IMR-90 (cell line): Measurements from ENCODE around the gene ZNF311. TPM values are rescaled to one million over a fixed set of nuclear protein-coding genes. Genes with fewer than 3 reads are reported as not detected.

ENCODE experiments used
- ATAC-seq: fragments of 200-7000 bp; cut with Tn5 transposase; 2 replicates; pipeline ENCODE4 v1.9.1; 2020; ENCODE audit warnings: low read depth, mild to moderate bottlenecking, moderate library complexity
- BruUV-seq: library from RNA; stranded (reverse); fragments of 400-500 nt; replicated peaks from 2 replicates; lab custom pipeline; 2021; lab: Mats Ljungman, UMichigan
- CTCF ChIA-PET: fragments of 300-600 bp; formaldehyde crosslinking; extraction: SDS; loops from one replicate; lab custom pipeline; 2021; ENCODE audit warnings: antibody characterized with exemption; lab: Yijun Ruan, JAX
- POLR2A ChIA-PET: fragments of 300-600 bp; sonication (Branson Sonifier 250); formaldehyde crosslinking; loops from one replicate; lab custom pipeline; 2022; ENCODE audit warnings: antibody characterized with exemption; ENCODE audit not compliant: unreplicated experiment; lab: Charles Lee
- DNase-seq: peaks from one replicate; pipeline ENCODE4 v3.0.0; 2013
- H2AFZ ChIP-seq: replicated peaks from 2 replicates; pipeline ENCODE3; 2013; ENCODE audit warnings: low read length, mild to moderate bottlenecking; ENCODE audit not compliant: poor library complexity
- H2AK5ac ChIP-seq: 2 replicates; pipeline ENCODE4 v1.6.1; 2013; ENCODE audit warnings: low read depth, low read length, inconsistent platforms
- H2AK9ac ChIP-seq: replicated peaks from 2 replicates; pipeline ENCODE3; 2013; ENCODE audit warnings: mild to moderate bottlenecking, low read depth, low read length, moderate library complexity; ENCODE audit not compliant: poor library complexity
- H2BK120ac ChIP-seq: 2 replicates; pipeline ENCODE4 v1.6.1; 2013; ENCODE audit warnings: low read depth, low read length, inconsistent platforms
- H2BK15ac ChIP-seq: 3 replicates; pipeline ENCODE4 v1.6.1; 2013; ENCODE audit warnings: low read depth, low read length, inconsistent platforms
- H2BK20ac ChIP-seq: 2 replicates; pipeline ENCODE4 v1.6.1; 2013; ENCODE audit warnings: low read depth, mild to moderate bottlenecking, inconsistent platforms, low read length, moderate library complexity
- H2BK5ac ChIP-seq: 2 replicates; pipeline ENCODE4 v1.6.1; 2013; ENCODE audit warnings: mild to moderate bottlenecking, low read depth, low read length, inconsistent platforms; ENCODE audit not compliant: poor library complexity, severe bottlenecking
- H3K14ac ChIP-seq: replicated peaks from 2 replicates; pipeline ENCODE4 v1.6.1; 2013; ENCODE audit warnings: low read depth, low read length, inconsistent platforms
- H3K18ac ChIP-seq: 2 replicates; pipeline ENCODE4 v1.6.1; 2013; ENCODE audit warnings: low read depth, low read length, control low read depth
- H3K23ac ChIP-seq: 2 replicates; pipeline ENCODE4 v1.6.1; 2013; ENCODE audit warnings: low read depth, low read length, inconsistent platforms
- H3K27ac ChIP-seq: 2 replicates; pipeline ENCODE4 v1.5.1; 2013; ENCODE audit warnings: mild to moderate bottlenecking, control low read depth, low read length; ENCODE audit not compliant: insufficient read depth
- H3K27me3 ChIP-seq: 2 replicates; pipeline ENCODE4 v1.6.1; 2013; ENCODE audit warnings: low read length; ENCODE audit not compliant: control insufficient read depth, insufficient read depth
- H3K36me3 ChIP-seq: 2 replicates; pipeline ENCODE4 v1.6.1; 2013; ENCODE audit warnings: low read length, mixed read lengths; ENCODE audit not compliant: control insufficient read depth, insufficient read depth
- H3K4ac ChIP-seq: 2 replicates; pipeline ENCODE4 v1.6.1; 2013; ENCODE audit warnings: low read depth, low read length, inconsistent platforms
- H3K4me1 ChIP-seq: 2 replicates; pipeline ENCODE4 v1.6.1; 2013; ENCODE audit warnings: low read length, mixed read lengths; ENCODE audit not compliant: control insufficient read depth, insufficient read depth
- H3K4me2 ChIP-seq: 2 replicates; pipeline ENCODE4 v1.6.1; 2013; ENCODE audit warnings: low read depth, mild to moderate bottlenecking, control low read depth, low read length, moderate library complexity
- H3K4me3 ChIP-seq: 2 replicates; pipeline ENCODE4 v1.5.1; 2013; ENCODE audit warnings: low read depth, mild to moderate bottlenecking, control low read depth, low read length, moderate library complexity; ENCODE audit not compliant: insufficient read depth
- H3K56ac ChIP-seq: 2 replicates; pipeline ENCODE4 v1.6.1; 2013; ENCODE audit warnings: low read length, inconsistent platforms; ENCODE audit not compliant: insufficient read depth; ENCODE audit errors: extremely low read depth
- H3K79me1 ChIP-seq, 2 experiments: 2 replicates each; pipeline ENCODE4 v1.6.1; 2013; ENCODE audit warnings: low read length in 2 of 2, inconsistent platforms in 1 of 2, low read depth in 1 of 2
- H3K9ac ChIP-seq: 2 replicates; pipeline ENCODE4 v1.6.1; 2013; ENCODE audit warnings: low read depth, low read length, control low read depth
- H3K9me1 ChIP-seq: 2 replicates; pipeline ENCODE4 v1.6.1; 2013; ENCODE audit warnings: low read length, inconsistent platforms; ENCODE audit not compliant: insufficient read depth
- H3K9me3 ChIP-seq: 2 replicates; pipeline ENCODE4 v1.6.1; 2013; ENCODE audit warnings: low read length; ENCODE audit not compliant: control insufficient read depth, insufficient read depth
- H4K20me1 ChIP-seq: 2 replicates; pipeline ENCODE4 v1.6.1; 2013; ENCODE audit warnings: low read length, inconsistent platforms; ENCODE audit not compliant: insufficient read depth
- H4K5ac ChIP-seq: 2 replicates; pipeline ENCODE4 v1.6.1; 2013; ENCODE audit warnings: mild to moderate bottlenecking, low read depth, low read length, control low read depth
- H4K8ac ChIP-seq, 2 experiments: 2 replicates each; pipeline ENCODE4 v1.6.1; 2013; ENCODE audit warnings: low read depth in 2 of 2, low read length in 2 of 2, control low read depth in 1 of 2, inconsistent platforms in 1 of 2
- H4K91ac ChIP-seq: 2 replicates; pipeline ENCODE4 v1.6.1; 2013; ENCODE audit warnings: low read depth, low read length, inconsistent platforms; ENCODE audit not compliant: insufficient read depth
- BHLHE40 ChIP-seq: fragments of 150-350 bp; IDR thresholded peaks from 2 replicates; pipeline ENCODE4 v1.6.1; 2016; ENCODE audit warnings: mild to moderate bottlenecking, low read depth, low read length
- CEBPB ChIP-seq: IDR thresholded peaks from 2 replicates; pipeline ENCODE4 v1.6.1; 2012; ENCODE audit warnings: low read depth, low read length, improper control_type of control experiment
- CHD1 ChIP-seq: IDR thresholded peaks from 2 replicates; pipeline ENCODE4 v1.6.1; 2012; ENCODE audit warnings: low read depth, low read length, improper control_type of control experiment
- FOS ChIP-seq: fragments of 150-350 bp; IDR thresholded peaks from 2 replicates; pipeline ENCODE4 v1.6.1; 2016; ENCODE audit warnings: low read depth, low read length
- MAFK ChIP-seq: IDR thresholded peaks from 2 replicates; pipeline ENCODE4 v1.6.1; 2012; ENCODE audit warnings: low read depth, low read length, improper control_type of control experiment
- MAZ ChIP-seq: IDR thresholded peaks from 2 replicates; pipeline ENCODE4 v1.6.1; 2012; ENCODE audit warnings: low read depth, mild to moderate bottlenecking, low read length, improper control_type of control experiment, moderate library complexity, borderline replicate concordance
- MXI1 ChIP-seq: IDR thresholded peaks from 2 replicates; pipeline ENCODE4 v1.6.1; 2012; ENCODE audit warnings: low read depth, mild to moderate bottlenecking, low read length, moderate library complexity, borderline replicate concordance
- NFE2L2 ChIP-seq: fragments of 150-350 bp; IDR thresholded peaks from 2 replicates; pipeline ENCODE4 v1.6.1; 2016; ENCODE audit warnings: low read depth, mild to moderate bottlenecking, low read length
- POLR2A ChIP-seq: IDR thresholded peaks from 2 replicates; pipeline ENCODE4 v1.6.1; 2012; ENCODE audit warnings: mild to moderate bottlenecking, low read depth, low read length
- RAD21 ChIP-seq: IDR thresholded peaks from 2 replicates; pipeline ENCODE4 v1.6.1; 2012; ENCODE audit warnings: low read length, improper control_type of control experiment
- RCOR1 ChIP-seq: IDR thresholded peaks from 2 replicates; pipeline ENCODE4 v1.6.1; 2012; ENCODE audit warnings: mild to moderate bottlenecking, low read length, improper control_type of control experiment; ENCODE audit not compliant: insufficient replicate concordance
- RFX5 ChIP-seq: IDR thresholded peaks from 2 replicates; pipeline ENCODE4 v1.8.0; 2012; ENCODE audit warnings: low read depth, mild to moderate bottlenecking, low read length, moderate library complexity
- SMC3 ChIP-seq: fragments of 150-350 bp; IDR thresholded peaks from 2 replicates; pipeline ENCODE4 v1.6.1; 2016; ENCODE audit warnings: low read depth, mild to moderate bottlenecking, antibody characterized with exemption, low read length, moderate library complexity
- whole genome bisulfite sequencing, 2 experiments: methylation state at CpG; one replicate each; pipeline versions ENCODE4 v1.1.5 to v1.1.7; 2013; ENCODE audit warnings: missing lambda C conversion rate in 2 of 2; ENCODE audit not compliant: insufficient read length in 1 of 2; ENCODE audit errors: extremely low coverage in 2 of 2; 5-methylcytosine and 5-hydroxymethylcytosine counted together
- dilution Hi-C: fragments of 300-500 bp; cut with HindIII; formaldehyde crosslinking; loops from one replicate; pipeline ENCODE4 v1.14.3; 2018; ENCODE audit warnings: low sequenced_read_pairs; ENCODE audit not compliant: unreplicated experiment
- in situ Hi-C: fragments of 300-500 bp; cut with MboI; formaldehyde crosslinking; loops from 3 replicates; pipeline ENCODE4 v1.14.3; 2019; ENCODE audit warnings: low sequenced_read_pairs, inconsistent platforms, mixed read lengths
- intact Hi-C: fragments of 100-400 bp; cut with micrococcal nuclease; formaldehyde crosslinking; loops from 2 replicates; pipeline ENCODE4 v1.10.0; 2022
- polyA plus RNA-seq, 3 experiments: library from polyadenylated mRNA; depleted of rRNA; stranded (reverse); fragments of >200 nt; gene quantifications; 2 replicates each; pipeline ENCODE4 v1.2.3, GENCODE V29; 2012; ENCODE audit warnings: low replicate concordance in 1 of 3
- total RNA-seq: library from RNA; depleted of rRNA; stranded (reverse); fragments of >200 nt; gene quantifications from 2 replicates; pipeline ENCODE4 v1.2.3, GENCODE V29; 2012
- TF ChIP-seq, protein P1 (sequence below): conservative IDR thresholded peaks from 2 replicates; pipeline ENCODE4 v1.5.1; 2012; ENCODE audit warnings: mild to moderate bottlenecking, low read depth, low read length, improper control_type of control experiment
- TF ChIP-seq, protein P2 (sequence below): fragments of 150-350 bp; IDR thresholded peaks from 2 replicates; pipeline ENCODE4 v1.6.1; 2016; ENCODE audit warnings: low read depth, mild to moderate bottlenecking, low read length, moderate library complexity, borderline replicate concordance
- TF ChIP-seq, protein P3 (sequence below): fragments of 150-350 bp; IDR thresholded peaks from 2 replicates; pipeline ENCODE4 v1.6.1; 2017; ENCODE audit warnings: mild to moderate bottlenecking, antibody characterized with exemption, low read length, low read depth

ZNF311 gene
- total and polyA plus RNA-seq, 2 of the 4 experiments (the other 2 are of a cell fraction): 0.34 to 0.36 TPM

DNA sequence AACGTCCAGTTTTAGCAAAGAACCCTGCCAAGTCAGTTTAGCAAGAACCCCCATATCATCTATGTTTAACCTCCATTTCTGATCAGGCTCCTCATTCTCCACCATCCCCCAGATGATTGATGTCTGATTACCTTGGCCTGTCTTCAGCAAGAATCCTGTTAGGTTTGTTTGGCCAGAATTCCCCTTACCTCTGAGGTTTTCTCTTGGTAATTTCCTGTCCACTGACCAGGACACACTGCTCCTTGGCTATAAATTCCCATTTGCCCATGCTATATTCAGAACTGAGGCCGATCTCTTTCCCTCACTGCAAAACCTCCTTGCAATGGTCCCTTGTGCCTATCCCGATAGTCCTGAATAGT lies 27.0 kb downstream of the ZNF311 start:
- Histone ChIP-seq H3K18ac (no peak overlapping the region), H3K27me3 (no peaks in the 10 kb centered on the region; the same call in 1 of the 2 replicates), H2BK15ac (no peak overlapping the region), H2BK120ac (no peak overlapping the region), H3K9me3 (no peaks in the 10 kb centered on the region), H3K9ac (no peak overlapping the region), H2AFZ (peak overlapping the region; percentile 45), H3K23ac (no peak overlapping the region), H2AK5ac (no peak overlapping the region), H3K36me3 (no peaks in the 10 kb centered on the region), H4K20me1 (no peaks in the 10 kb centered on the region; the same call in 1 of the 2 replicates), H2AK9ac (no peak overlapping the region), H2BK5ac (no peak overlapping the region), H4K8ac (peak overlapping the region in 1 of 2 experiments; percentile 57; a peak in 2 of 4 replicates), H3K4ac (no peak overlapping the region), H2BK20ac (no peak overlapping the region), H3K4me1 (peaks cover 2% of the 10 kb centered on the region; the same call in 1 of the 2 replicates), H3K9me1 (no peaks in the 10 kb centered on the region), H3K27ac (no peak overlapping the region), H3K56ac (no peak overlapping the region), H3K4me3 (no peak overlapping the region), H3K79me1 (no peaks in the 10 kb centered on the region), H4K5ac (no peak overlapping the region), H4K91ac (peak overlapping the region; percentile 8; the same call in 1 of the 2 replicates), H3K4me2 (no peak overlapping the region), H3K14ac (no peak overlapping the region)
- BruUV-seq: no TSS peak
- TF ChIP-seq, protein P1, sequence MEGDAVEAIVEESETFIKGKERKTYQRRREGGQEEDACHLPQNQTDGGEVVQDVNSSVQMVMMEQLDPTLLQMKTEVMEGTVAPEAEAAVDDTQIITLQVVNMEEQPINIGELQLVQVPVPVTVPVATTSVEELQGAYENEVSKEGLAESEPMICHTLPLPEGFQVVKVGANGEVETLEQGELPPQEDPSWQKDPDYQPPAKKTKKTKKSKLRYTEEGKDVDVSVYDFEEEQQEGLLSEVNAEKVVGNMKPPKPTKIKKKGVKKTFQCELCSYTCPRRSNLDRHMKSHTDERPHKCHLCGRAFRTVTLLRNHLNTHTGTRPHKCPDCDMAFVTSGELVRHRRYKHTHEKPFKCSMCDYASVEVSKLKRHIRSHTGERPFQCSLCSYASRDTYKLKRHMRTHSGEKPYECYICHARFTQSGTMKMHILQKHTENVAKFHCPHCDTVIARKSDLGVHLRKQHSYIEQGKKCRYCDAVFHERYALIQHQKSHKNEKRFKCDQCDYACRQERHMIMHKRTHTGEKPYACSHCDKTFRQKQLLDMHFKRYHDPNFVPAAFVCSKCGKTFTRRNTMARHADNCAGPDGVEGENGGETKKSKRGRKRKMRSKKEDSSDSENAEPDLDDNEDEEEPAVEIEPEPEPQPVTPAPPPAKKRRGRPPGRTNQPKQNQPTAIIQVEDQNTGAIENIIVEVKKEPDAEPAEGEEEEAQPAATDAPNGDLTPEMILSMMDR: no peak
- TF ChIP-seq MXI1: no peak
- TF ChIP-seq BHLHE40: no peak
- TF ChIP-seq RAD21: no peak
- TF ChIP-seq RCOR1: no peak
- no peak for TF ChIP-seq CEBPB
- TF ChIP-seq MAFK: no peak
- TF ChIP-seq, protein P2, sequence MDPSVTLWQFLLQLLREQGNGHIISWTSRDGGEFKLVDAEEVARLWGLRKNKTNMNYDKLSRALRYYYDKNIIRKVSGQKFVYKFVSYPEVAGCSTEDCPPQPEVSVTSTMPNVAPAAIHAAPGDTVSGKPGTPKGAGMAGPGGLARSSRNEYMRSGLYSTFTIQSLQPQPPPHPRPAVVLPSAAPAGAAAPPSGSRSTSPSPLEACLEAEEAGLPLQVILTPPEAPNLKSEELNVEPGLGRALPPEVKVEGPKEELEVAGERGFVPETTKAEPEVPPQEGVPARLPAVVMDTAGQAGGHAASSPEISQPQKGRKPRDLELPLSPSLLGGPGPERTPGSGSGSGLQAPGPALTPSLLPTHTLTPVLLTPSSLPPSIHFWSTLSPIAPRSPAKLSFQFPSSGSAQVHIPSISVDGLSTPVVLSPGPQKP: no peak
- no peak for TF ChIP-seq NFE2L2
- TF ChIP-seq RFX5: no peak
- TF ChIP-seq MAZ: no peak
- TF ChIP-seq, protein P3, sequence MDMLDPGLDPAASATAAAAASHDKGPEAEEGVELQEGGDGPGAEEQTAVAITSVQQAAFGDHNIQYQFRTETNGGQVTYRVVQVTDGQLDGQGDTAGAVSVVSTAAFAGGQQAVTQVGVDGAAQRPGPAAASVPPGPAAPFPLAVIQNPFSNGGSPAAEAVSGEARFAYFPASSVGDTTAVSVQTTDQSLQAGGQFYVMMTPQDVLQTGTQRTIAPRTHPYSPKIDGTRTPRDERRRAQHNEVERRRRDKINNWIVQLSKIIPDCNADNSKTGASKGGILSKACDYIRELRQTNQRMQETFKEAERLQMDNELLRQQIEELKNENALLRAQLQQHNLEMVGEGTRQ: no peak
- TF ChIP-seq CHD1: no peak
- no peak for TF ChIP-seq POLR2A
- no peak for TF ChIP-seq FOS
- no peak for TF ChIP-seq SMC3
- DNase-seq: no peak
- no peak for ATAC-seq
- ChIA-PET CTCF (no interaction called here), POLR2A (no interaction called here)
- dilution Hi-C loops (no loop called here), intact Hi-C loops (no loop called here), in situ Hi-C loops (no loop called here)
- WGBS, 2 experiments: 83% methylated on average over 1 of the region's 3 CpGs; no CpG with 5 or more reads in 1 of the 2 experiments
